Activated CD8-positive, alpha-beta memory T cell treated with anti-CD3 and anti-CD28 coated beads for 36 hours (primary cell): ENCODE measurements around the gene LDLRAD4. TPM values are rescaled to one million over a fixed set of nuclear protein-coding genes. Genes with fewer than 3 reads are reported as not detected.

Experiments
- CTCF ChIA-PET: fragments of 350-600 bp; sonication (Branson Sonifier 250); formaldehyde crosslinking; loops from one replicate; lab custom pipeline; 2021; ENCODE audit warnings: antibody characterized with exemption; lab: Charles Lee
- POLR2A ChIA-PET: fragments of 350-600 bp; sonication (Branson Sonifier 250); formaldehyde crosslinking; loops from one replicate; lab custom pipeline; 2021; ENCODE audit warnings: antibody characterized with exemption; lab: Charles Lee
- total RNA-seq, 2 experiments: library from RNA; stranded (reverse); gene quantifications; one replicate each; pipeline ENCODE4 v1.2.3, GENCODE V29; 2021

Gene LDLRAD4
- total RNA-seq, 2 experiments from 2014 or later, result 36.8 to 38.3 TPM

- ChIA-PET CTCF (interaction anchor here (0.6 kb wide), 1 partner anchor 9 kb away, joined by 3 read pairs; no protein-coding TSS in a partner anchor), POLR2A (no interaction called here)
Observed at GRCh38 chr18:13382366-13382953, 163.9 kb downstream of the LDLRAD4 start.

GRCh38 chr18:13382954-13383827, 164.6 kb downstream of the LDLRAD4 start:
- CTCF ChIA-PET, result interaction anchor here (0.5 kb wide), 1 partner anchor 25 kb away, joined by 4 read pairs; no protein-coding TSS in a partner anchor
- POLR2A ChIA-PET, result no interaction called here

- ChIA-PET POLR2A (no interaction called here), CTCF (no interaction called here)
Observed at GRCh38 chr18:13386891-13387801, 168.6 kb downstream of the LDLRAD4 start.

- POLR2A ChIA-PET, result no interaction called here
- CTCF ChIA-PET, result no interaction called here
Observed at GRCh38 chr18:13387855-13388548, 169.4 kb downstream of the LDLRAD4 start.

GRCh38 chr18:13388586-13389490, 170.3 kb downstream of the LDLRAD4 start:
- ChIA-PET CTCF (no interaction called here), POLR2A (no interaction called here)

GRCh38 chr18:13389491-13390131, 171.1 kb downstream of the LDLRAD4 start:
- ChIA-PET CTCF (no interaction called here), POLR2A (no interaction called here)

- CTCF ChIA-PET, result no interaction called here
- POLR2A ChIA-PET, result no interaction called here
Observed at GRCh38 chr18:13390196-13390595, 171.6 kb downstream of the LDLRAD4 start.

- ChIA-PET CTCF (no interaction called here), POLR2A (no interaction called here)
Observed at GRCh38 chr18:13390711-13391110, 172.2 kb downstream of the LDLRAD4 start.

GRCh38 chr18:13392029-13392750, 173.6 kb downstream of the LDLRAD4 start:
- ChIA-PET CTCF (no interaction called here), POLR2A (interaction anchor here (0.6 kb wide), 1 partner anchor 9 kb away, joined by 4 read pairs; no protein-coding TSS in a partner anchor)

- ChIA-PET CTCF (no interaction called here), POLR2A (no interaction called here)
Observed at GRCh38 chr18:13392899-13393298, 174.3 kb downstream of the LDLRAD4 start.

- POLR2A ChIA-PET, result no interaction called here
- CTCF ChIA-PET, result no interaction called here
Observed at GRCh38 chr18:13393338-13393737, 174.8 kb downstream of the LDLRAD4 start.

- ChIA-PET CTCF (no interaction called here), POLR2A (no interaction called here)
Observed at GRCh38 chr18:13394801-13395200, 176.2 kb downstream of the LDLRAD4 start.

- ChIA-PET POLR2A (no interaction called here), CTCF (no interaction called here)
Observed at GRCh38 chr18:13395577-13395976, 177.0 kb downstream of the LDLRAD4 start.

- ChIA-PET CTCF (no interaction called here), POLR2A (no interaction called here)
Observed at GRCh38 chr18:13397504-13398163, 179.1 kb downstream of the LDLRAD4 start.

- CTCF ChIA-PET, result no interaction called here
Observed at GRCh38 chr18:13398631-13399030, 180.1 kb downstream of the LDLRAD4 start.

GRCh38 chr18:13399511-13399910, 181.0 kb downstream of the LDLRAD4 start:
- ChIA-PET CTCF (no interaction called here), POLR2A (no interaction called here)

More at GRCh38 chr18:13398631-13399030, 180.1 kb downstream of the LDLRAD4 start:
- POLR2A ChIA-PET, result no interaction called here
